Muscle layer of colon (tissue), 2 donors: Measurements from ENCODE around the gene MRPL28.
A peak's percentile ranks its signal among the peaks of the same experiment; 100 is the strongest.
"Not testable (repeated sequence)": the region's sequence is repeated elsewhere in the genome, so short reads cannot be mapped to it uniquely, and the experiment has no call there.

ENCODE experiments used
- H3K27ac ChIP-seq: one replicate; pipeline ENCODE4 v1.7.0; 2013; ENCODE audit warnings: low read depth, mild to moderate bottlenecking, low read length, moderate library complexity
- H3K27me3 ChIP-seq, 2 donors: one replicate each; pipeline ENCODE4 v1.7.0; 2013; ENCODE audit warnings: low read length in 2 of 2, mild to moderate bottlenecking in 2 of 2; ENCODE audit not compliant: insufficient read depth in 2 of 2, control insufficient read depth in 1 of 2
- H3K36me3 ChIP-seq: one replicate; pipeline ENCODE4 v1.7.0; 2013; ENCODE audit warnings: mild to moderate bottlenecking, low read length; ENCODE audit not compliant: insufficient read depth
- H3K4me1 ChIP-seq: one replicate; pipeline ENCODE4 v1.7.0; 2013; ENCODE audit warnings: mild to moderate bottlenecking, low read length; ENCODE audit not compliant: insufficient read depth
- H3K4me3 ChIP-seq, 2 donors: one replicate each; pipeline ENCODE4 v1.7.0; 2013; ENCODE audit warnings: low read length in 2 of 2, low read depth in 1 of 2, mild to moderate bottlenecking in 1 of 2, moderate library complexity in 1 of 2
- H3K9ac ChIP-seq: one replicate; pipeline ENCODE4 v1.7.0; 2013; ENCODE audit warnings: low read length
- H3K9me3 ChIP-seq: one replicate; pipeline ENCODE4 v1.7.0; 2013; ENCODE audit warnings: mild to moderate bottlenecking, low read length
- donor health status: abdominal sarcoma.
- donor health status: Adenocarcinoma of cecum.

The MRPL28 gene

DNA sequence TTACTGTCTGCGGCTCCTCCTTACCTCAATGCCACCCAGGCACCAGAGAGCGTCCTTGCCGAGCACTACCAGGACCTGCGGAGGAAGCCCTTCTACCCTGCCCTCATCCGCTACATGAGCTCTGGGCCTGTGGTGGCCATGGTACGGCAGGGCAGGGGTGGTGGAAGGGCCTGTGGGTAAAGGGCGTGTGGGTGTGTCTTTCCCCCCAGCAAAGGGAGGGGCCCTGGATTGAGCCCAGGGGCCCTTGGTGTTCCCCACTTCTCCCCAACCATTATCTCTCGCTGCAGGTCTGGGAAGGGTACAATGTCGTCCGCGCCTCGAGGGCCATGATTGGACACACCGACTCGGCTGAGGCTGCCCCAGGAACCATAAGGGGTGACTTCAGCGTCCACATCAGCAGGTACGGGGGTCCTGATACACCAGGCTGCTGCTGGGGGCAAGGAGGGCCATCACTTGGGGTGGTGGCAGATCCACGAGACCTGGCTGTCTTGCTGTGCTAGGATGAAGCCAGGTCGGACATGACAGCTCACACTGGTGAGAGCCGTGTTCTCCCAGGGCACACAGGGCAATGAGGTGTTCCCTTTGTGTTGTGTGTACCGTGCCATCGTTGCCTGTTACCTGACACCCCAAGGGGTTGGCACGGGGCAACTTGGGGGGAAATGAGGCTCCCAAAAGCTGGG is 29.1 kb upstream of the MRPL28 start:
- Histone ChIP-seq H3K27me3 (no peaks in the 10 kb centered on the region), H3K36me3 (peaks cover 5% of the 10 kb centered on the region), H3K4me3 (no peak overlapping the region), H3K9ac (no peak overlapping the region), H3K4me1 (peaks cover 30% of the 10 kb centered on the region), H3K27ac (no peak overlapping the region), H3K9me3 (no peaks in the 10 kb centered on the region)

DNA sequence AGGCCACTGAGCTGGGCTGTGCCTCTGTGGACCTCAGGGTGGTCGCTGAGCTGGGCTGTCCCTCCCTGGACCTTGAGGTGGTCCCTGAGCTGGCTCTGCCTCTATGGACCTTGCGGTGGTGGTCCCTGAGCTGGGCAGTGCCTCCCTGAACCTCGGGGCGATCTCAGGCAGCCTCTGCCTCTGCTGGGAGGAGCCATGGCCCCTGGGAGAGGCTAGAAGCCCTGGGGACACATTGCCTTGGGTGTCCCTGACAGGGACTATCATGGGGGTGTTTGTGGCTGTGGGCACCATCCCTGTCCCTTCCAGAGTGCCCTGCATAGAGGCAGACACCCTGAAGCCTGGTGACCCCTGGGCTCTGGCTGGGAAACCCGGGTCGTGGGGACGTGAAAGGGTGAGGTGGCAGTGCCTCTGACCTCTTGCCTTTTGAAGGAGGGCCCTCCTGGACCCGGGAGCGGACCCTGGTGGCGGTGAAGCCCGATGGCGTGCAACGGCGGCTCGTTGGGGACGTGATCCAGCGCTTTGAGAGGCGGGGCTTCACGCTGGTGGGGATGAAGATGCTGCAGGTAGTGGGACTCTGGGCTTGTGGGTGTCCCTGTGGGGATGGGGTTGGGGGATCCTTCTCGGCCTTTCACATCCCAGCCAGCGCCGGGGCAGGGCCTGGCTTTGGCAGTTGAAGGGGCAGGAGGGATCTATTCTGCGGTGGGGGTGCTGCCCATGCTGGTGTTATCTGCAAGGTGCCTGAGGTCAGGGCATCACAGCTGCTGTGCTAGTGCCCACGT is 28.4 kb upstream of the MRPL28 start:
- Histone ChIP-seq H3K4me3 (peak overlapping the region in 1 of 2 donors; percentile 47), H3K27me3 (no peaks in the 10 kb centered on the region), H3K9me3 (no peaks in the 10 kb centered on the region), H3K9ac (peak overlapping the region; percentile 57), H3K4me1 (peaks cover 30% of the 10 kb centered on the region), H3K27ac (peak overlapping the region; percentile 96), H3K36me3 (peaks cover 5% of the 10 kb centered on the region)

DNA sequence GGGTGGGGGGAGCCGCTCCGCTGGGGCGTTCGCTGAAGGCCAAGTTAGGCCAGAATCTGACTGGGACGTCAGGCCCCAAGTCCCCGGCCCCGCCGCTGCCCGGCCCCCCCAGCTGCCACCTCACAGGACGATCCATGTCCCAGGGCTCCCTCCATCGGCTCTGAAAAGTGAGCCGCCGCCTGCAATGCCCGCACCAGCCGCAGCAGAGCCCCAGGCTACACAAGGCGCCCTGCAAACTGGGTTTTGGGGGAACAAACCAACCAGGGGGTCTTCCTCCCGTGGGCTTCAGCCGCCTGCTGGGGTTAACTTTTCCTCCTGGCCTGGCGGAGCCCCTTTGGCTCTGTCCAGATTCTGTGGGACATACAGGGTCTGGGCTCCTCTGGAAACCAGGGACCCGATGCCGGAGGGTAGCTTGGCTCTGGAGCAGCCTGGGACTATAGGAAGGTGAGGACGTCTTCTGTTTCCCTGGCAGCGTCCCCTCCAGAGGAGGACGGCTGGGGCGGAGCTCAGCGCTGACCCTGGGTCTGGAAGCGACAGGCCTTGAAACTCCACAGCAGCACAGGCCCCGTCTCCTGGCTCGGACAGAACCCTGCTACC is 27.5 kb upstream of the MRPL28 start:
- Histone ChIP-seq H3K36me3 (peaks cover 5% of the 10 kb centered on the region), H3K27ac (peak overlapping the region; percentile 96), H3K9me3 (no peaks in the 10 kb centered on the region), H3K27me3 (no peaks in the 10 kb centered on the region), H3K4me3 (peak overlapping the region; percentile 26 to 47), H3K4me1 (peaks cover 30% of the 10 kb centered on the region), H3K9ac (peak overlapping the region; percentile 57)

- H3K4me3 ChIP-seq: peak within 1 kb of the TSS; percentile 45 to 67
- H3K27me3 ChIP-seq: no peaks in the 10 kb centered on the region
- no peaks in the 10 kb centered on the region for H3K9me3 ChIP-seq
- peaks cover 5% of the 10 kb centered on the region for H3K36me3 ChIP-seq
- peak within 1 kb of the TSS; percentile 11 for H3K9ac ChIP-seq
- peaks cover 30% of the 10 kb centered on the region for H3K4me1 ChIP-seq
- peak within 1 kb of the TSS; percentile 96 for H3K27ac ChIP-seq
Observed at GRCh38 chr16:397135-397661, 26.9 kb upstream of the MRPL28 start, which contains the start of gene NME4. NME4 (plus strand) TSS chr16:397199; CDS start chr16:397223, 24 bp downstream.

DNA sequence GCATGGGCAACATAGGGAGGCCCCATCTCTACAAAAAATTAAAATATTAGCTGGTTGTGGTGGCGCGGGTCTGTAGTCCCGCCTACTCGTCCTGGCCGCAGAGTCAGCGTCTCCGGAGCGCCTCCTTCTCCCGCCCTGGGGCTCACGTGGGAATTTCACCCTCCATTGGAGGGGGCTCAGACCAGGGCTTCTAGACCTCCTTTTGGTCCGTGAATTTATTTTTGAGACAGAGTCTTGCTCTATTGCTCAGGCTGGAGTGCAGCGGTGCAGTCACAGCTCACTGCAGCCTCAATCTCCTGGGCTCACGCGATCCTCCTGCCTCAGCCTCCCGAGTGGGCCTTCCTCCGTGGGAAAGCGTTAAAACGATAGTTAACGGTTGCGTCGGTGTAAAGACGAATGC is 26.3 kb upstream of the MRPL28 start:
- H3K4me1 ChIP-seq: peaks cover 30% of the 10 kb centered on the region

GRCh38 chr16:396199-396598 is 25.9 kb upstream of the MRPL28 start:
- no peaks in the 10 kb centered on the region for H3K27me3 ChIP-seq
- H3K9ac ChIP-seq: peak overlapping the region; percentile 11
- H3K9me3 ChIP-seq: no peaks in the 10 kb centered on the region
- H3K4me3 ChIP-seq: peak overlapping the region in 1 of 2 donors; percentile 67
- peaks cover 5% of the 10 kb centered on the region for H3K36me3 ChIP-seq
- H3K27ac ChIP-seq: peak overlapping the region; percentile 77
- H3K4me1 ChIP-seq: peaks cover 30% of the 10 kb centered on the region

More for the DNA sequence above, 26.3 kb upstream of the MRPL28 start:
- Histone ChIP-seq H3K4me3 (peak overlapping the region in 1 of 2 donors; percentile 67), H3K27me3 (no peaks in the 10 kb centered on the region), H3K9me3 (no peaks in the 10 kb centered on the region), H3K36me3 (peaks cover 5% of the 10 kb centered on the region), H3K9ac (peak overlapping the region; percentile 11), H3K27ac (peak overlapping the region; percentile 77)

DNA sequence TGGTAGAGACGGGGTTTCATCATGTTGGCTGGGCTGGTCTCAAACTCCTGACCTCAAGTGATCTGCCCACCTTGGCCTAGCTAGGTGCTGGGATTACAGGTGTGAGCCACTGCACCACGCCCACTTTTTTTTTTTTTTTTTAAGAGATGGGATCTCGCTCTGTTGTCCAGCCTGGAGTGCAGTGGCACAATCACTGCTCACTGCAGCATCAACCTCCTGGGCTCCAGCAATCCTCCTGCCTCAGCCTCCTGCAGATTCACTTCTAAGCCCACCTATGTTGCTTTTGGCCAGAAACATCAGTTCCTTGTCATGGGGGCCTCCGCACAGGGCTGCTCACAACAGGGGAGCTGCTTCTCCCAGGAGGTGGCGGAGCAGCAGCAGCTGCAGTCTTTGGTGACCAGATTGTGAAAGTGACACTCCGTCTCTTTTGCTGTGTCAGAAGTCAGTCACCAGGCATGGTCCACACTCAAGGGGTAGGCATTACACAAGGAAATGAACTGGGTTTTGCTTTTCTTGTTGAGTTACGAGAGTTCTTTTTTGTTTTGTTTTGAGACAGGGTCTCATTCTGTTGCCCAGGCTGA is 22.2 kb upstream of the MRPL28 start:
- Histone ChIP-seq H3K9ac (no peak overlapping the region), H3K27ac (no peak overlapping the region), H3K27me3 (no peaks in the 10 kb centered on the region), H3K9me3 (no peaks in the 10 kb centered on the region), H3K36me3 (no peaks in the 10 kb centered on the region), H3K4me1 (peaks cover 33% of the 10 kb centered on the region), H3K4me3 (no peak overlapping the region)

- H3K27me3 ChIP-seq: no peaks in the 10 kb centered on the region
Observed at GRCh38 chr16:391885-392335, 21.6 kb upstream of the MRPL28 start.

DNA sequence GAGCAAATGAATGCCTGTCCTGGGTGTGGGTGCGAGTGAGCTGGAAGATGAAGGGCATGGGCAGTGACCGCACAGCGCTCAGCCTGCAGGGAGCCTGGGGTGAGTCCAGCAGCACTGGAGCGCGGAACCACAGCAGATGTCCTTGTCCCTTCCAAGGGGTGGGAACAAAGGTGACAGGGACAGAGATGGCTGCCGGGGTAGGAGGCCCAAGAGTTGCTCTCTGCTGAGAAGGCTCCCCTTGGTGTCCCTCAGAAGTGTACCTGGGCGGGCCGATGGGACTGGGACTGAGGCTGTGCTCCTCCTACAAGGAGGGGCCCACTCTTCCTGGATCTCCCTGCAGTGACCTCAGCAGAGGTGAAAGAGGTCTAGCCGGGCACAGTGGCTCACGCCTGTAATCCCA is 19.0 kb upstream of the MRPL28 start:
- Histone ChIP-seq H3K4me3 (no peak overlapping the region), H3K36me3 (no peaks in the 10 kb centered on the region), H3K27ac (no peak overlapping the region), H3K27me3 (no peaks in the 10 kb centered on the region), H3K9ac (no peak overlapping the region), H3K4me1 (peaks cover 28% of the 10 kb centered on the region), H3K9me3 (no peaks in the 10 kb centered on the region)

More at GRCh38 chr16:391885-392335, 21.6 kb upstream of the MRPL28 start:
- Histone ChIP-seq H3K4me3 (no peak overlapping the region), H3K4me1 (peaks cover 34% of the 10 kb centered on the region), H3K36me3 (no peaks in the 10 kb centered on the region), H3K27ac (no peak overlapping the region), H3K9me3 (no peaks in the 10 kb centered on the region), H3K9ac (no peak overlapping the region)

GRCh38 chr16:387761-388666 is 17.7 kb upstream of the MRPL28 start:
- not testable (repeated sequence) for H3K36me3 ChIP-seq, H3K27me3 ChIP-seq, H3K4me3 ChIP-seq, H3K9me3 ChIP-seq, H3K9ac ChIP-seq
- peak overlapping the region; percentile 63 for H3K27ac ChIP-seq
- H3K4me1 ChIP-seq: peaks cover 36% of the 10 kb centered on the region
